Breast epithelium (tissue), 3 donors: ENCODE measurements around the gene RNF112.

ENCODE experiments used
- POLR2AphosphoS5 ChIP-seq, 3 donors: sonication (generic); formaldehyde crosslinking; IDR thresholded peaks; one replicate each; pipeline ENCODE4 v1.6.1; 2017; ENCODE audit warnings: antibody characterized with exemption in 3 of 3
- TF ChIP-seq, protein P1 (sequence below), 3 donors: fragments of 450-650 bp; IDR thresholded peaks; one replicate each; pipeline ENCODE4 v1.5.1; 2016 to 2017; ENCODE audit warnings: antibody characterized with exemption in 3 of 3, mild to moderate bottlenecking in 3 of 3, moderate library complexity in 3 of 3

GRCh38 chr17:19399750-19400450 lies 11.1 kb upstream of the RNF112 start:
- TF ChIP-seq, protein P1, sequence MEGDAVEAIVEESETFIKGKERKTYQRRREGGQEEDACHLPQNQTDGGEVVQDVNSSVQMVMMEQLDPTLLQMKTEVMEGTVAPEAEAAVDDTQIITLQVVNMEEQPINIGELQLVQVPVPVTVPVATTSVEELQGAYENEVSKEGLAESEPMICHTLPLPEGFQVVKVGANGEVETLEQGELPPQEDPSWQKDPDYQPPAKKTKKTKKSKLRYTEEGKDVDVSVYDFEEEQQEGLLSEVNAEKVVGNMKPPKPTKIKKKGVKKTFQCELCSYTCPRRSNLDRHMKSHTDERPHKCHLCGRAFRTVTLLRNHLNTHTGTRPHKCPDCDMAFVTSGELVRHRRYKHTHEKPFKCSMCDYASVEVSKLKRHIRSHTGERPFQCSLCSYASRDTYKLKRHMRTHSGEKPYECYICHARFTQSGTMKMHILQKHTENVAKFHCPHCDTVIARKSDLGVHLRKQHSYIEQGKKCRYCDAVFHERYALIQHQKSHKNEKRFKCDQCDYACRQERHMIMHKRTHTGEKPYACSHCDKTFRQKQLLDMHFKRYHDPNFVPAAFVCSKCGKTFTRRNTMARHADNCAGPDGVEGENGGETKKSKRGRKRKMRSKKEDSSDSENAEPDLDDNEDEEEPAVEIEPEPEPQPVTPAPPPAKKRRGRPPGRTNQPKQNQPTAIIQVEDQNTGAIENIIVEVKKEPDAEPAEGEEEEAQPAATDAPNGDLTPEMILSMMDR (IDR thresholded peaks at IDR 0.05) = no peak
- no peak for TF ChIP-seq POLR2AphosphoS5 (IDR thresholded peaks at IDR 0.05)
